Uterus (tissue), 2 donors: ENCODE data around the gene OPCML.

Source experiments
- POLR2A ChIP-seq, 2 donors: fragments of 450-650 bp; IDR thresholded peaks; one replicate each; pipeline ENCODE4 v1.6.1; 2016; ENCODE audit warnings: antibody characterized with exemption in 2 of 2, mild to moderate bottlenecking in 1 of 2, moderate library complexity in 1 of 2
- TF ChIP-seq, protein P1 (sequence below), 4 experiments: fragments of 200-600 bp in 2 of 4; fragments of 450-650 bp in 2 of 4; sonication (generic) in 2 of 4; IDR thresholded peaks; one replicate each; pipeline ENCODE4 v1.5.1; 2016 to 2019; ENCODE audit warnings: antibody characterized with exemption in 4 of 4, mild to moderate bottlenecking in 2 of 4, moderate library complexity in 1 of 4

DNA sequence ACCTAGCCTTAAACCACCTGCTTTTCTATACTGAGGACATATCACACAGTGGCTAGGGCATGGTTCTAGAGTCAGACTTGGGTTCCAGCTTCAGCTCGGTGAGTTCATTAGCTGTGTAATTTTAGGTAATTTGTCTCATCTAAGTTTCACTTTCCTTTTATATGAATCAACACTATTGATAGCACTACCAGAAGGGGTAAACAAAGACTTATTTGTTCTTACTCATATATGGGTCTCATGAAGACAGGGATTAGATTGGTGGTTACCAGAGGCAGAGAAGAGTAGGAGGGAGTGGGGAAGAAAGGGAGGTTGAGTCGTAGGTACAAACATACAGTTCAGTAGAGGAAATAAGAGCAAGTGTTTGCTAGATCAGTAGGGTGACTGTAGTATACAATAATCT, 924.7 kb downstream of the OPCML start:
- TF ChIP-seq, protein P1, sequence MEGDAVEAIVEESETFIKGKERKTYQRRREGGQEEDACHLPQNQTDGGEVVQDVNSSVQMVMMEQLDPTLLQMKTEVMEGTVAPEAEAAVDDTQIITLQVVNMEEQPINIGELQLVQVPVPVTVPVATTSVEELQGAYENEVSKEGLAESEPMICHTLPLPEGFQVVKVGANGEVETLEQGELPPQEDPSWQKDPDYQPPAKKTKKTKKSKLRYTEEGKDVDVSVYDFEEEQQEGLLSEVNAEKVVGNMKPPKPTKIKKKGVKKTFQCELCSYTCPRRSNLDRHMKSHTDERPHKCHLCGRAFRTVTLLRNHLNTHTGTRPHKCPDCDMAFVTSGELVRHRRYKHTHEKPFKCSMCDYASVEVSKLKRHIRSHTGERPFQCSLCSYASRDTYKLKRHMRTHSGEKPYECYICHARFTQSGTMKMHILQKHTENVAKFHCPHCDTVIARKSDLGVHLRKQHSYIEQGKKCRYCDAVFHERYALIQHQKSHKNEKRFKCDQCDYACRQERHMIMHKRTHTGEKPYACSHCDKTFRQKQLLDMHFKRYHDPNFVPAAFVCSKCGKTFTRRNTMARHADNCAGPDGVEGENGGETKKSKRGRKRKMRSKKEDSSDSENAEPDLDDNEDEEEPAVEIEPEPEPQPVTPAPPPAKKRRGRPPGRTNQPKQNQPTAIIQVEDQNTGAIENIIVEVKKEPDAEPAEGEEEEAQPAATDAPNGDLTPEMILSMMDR (IDR thresholded peaks at IDR 0.05) = no peak
- TF ChIP-seq POLR2A (IDR thresholded peaks at IDR 0.05) = no peak
